Cardiac fibroblast (primary cell): ENCODE results near the gene CLIC1.

Source experiments
- DNase-seq, 2 donors: peaks; one replicate each; pipeline versions ENCODE4 v3.0.0 to v3.0.0-alpha.2; 2010; ENCODE audit warnings: low read depth in 2 of 2
- H3K4me3 ChIP-seq, 2 donors: replicated peaks in 1 of 2; 1 replicate in 1 of 2; 2 replicates in 1 of 2; pipeline ENCODE4 v1.5.1; 2011; ENCODE audit warnings: low read depth in 2 of 2, low read length in 2 of 2, mild to moderate bottlenecking in 2 of 2, moderate library complexity in 1 of 2
- TF ChIP-seq, protein P1 (sequence below): IDR thresholded peaks from one replicate; pipeline ENCODE4 v1.5.1; 2011; ENCODE audit warnings: low read depth, mild to moderate bottlenecking, low read length, inconsistent platforms

The CLIC1 gene

GRCh38 chr6:31728767-31729514, 7.4 kb downstream of the CLIC1 start, which contains the start of gene DDAH2:
TSS of gene DDAH2 (minus strand) at chr6:31729299. CDS start at chr6:31729161, 138 bp downstream.
- DNase-seq, result no peak
- H3K4me3 ChIP-seq, result peak within 1 kb of the TSS; percentile 65 to 97
- TF ChIP-seq, protein P1, sequence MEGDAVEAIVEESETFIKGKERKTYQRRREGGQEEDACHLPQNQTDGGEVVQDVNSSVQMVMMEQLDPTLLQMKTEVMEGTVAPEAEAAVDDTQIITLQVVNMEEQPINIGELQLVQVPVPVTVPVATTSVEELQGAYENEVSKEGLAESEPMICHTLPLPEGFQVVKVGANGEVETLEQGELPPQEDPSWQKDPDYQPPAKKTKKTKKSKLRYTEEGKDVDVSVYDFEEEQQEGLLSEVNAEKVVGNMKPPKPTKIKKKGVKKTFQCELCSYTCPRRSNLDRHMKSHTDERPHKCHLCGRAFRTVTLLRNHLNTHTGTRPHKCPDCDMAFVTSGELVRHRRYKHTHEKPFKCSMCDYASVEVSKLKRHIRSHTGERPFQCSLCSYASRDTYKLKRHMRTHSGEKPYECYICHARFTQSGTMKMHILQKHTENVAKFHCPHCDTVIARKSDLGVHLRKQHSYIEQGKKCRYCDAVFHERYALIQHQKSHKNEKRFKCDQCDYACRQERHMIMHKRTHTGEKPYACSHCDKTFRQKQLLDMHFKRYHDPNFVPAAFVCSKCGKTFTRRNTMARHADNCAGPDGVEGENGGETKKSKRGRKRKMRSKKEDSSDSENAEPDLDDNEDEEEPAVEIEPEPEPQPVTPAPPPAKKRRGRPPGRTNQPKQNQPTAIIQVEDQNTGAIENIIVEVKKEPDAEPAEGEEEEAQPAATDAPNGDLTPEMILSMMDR, result peak; percentile 49

DNA sequence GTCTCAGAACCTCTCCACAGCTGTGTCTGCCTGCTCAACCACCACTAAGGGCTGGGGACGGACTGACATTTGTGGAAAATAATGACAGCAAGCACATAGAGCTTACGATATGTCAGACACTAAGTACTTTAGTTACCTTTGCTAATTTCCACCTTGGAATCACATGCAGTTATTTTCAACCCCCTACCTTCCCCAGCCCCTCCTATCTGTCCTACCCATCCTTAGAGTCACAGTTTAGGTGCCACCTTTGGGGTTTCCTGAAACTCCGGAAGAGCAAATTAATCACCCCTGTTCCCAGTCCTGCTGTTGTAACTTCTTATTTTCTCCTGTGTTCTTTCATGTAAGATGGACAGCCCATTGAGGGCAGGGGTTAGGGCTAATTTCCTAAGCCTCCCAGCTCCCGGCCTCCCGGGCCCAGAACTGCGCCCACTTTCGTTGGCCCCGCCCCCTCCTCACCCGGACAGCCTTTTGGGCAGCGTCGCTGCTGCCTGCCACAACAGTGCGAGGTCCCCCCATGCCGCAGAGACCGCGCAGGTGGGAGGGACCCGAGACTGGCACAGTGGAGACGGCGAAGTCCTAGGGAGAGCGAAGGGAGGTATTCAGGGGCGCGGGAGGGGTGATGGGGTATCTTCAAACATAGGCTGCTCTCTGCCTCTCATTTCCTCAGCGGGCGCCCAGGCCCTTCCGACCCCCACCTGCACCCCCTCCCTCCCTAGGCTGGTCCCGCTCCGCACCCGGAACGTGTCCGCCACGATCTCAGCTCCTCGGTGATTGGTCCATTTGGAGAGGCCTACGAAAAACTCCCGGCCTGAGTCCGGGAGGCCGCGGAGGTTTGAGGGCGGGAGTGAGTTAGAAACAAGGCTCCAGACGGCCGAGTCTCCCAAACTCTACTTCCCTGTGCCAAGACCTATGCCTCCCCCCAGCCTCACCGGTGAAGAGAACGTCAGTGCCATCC, 8.3 kb downstream of the CLIC1 start:
- peak overlapping the region; percentile 65 to 97 for H3K4me3 ChIP-seq
- TF ChIP-seq, protein P1, result no peak
- DNase-seq, result no peak

GRCh38 chr6:31727034-31727716, 9.2 kb downstream of the CLIC1 start:
- TF ChIP-seq, protein P1, result no peak
- DNase-seq, result no peak
- no peak overlapping the region for H3K4me3 ChIP-seq

DNA sequence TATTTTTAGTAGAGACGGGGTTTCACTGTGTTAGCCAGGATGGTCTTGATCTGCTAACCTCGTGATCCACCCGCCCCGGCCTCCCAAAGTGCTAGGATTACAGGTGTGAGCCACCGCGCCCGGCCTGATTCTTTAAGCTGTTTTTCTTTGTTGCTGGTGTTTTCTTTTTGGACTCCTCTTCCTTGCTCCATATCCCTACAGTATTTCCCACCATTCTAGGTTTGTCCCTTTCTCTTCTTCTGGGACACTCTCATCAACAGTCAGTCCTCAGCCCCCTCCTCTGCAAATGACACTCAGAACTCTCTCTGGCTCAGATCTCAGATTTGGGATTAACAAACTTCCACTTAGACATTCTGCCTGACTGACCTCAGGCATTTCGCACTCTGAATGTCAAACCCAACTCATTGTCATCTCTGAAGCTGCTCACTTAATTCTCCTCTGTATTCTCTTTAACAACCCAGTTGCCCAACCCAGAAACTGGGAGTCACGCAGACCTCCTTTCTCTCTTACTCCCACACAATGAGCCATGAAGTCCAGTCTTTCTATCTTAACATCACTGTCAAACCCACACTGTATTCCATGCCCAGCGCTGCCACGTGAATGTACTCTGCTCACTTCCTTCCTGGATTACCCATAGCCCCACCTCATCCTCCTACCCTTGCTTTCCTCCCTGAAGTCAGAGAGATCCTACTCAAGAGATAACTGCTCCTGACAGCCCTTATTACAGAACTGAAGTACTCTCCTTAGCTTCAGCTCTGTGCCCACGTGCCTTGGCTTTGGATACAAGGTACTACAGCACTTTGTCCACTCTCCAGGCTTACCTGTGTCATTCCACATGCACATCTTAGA, 10.6 kb downstream of the CLIC1 start:
- DNase-seq, result peak; percentile 63 to 74
- TF ChIP-seq, protein P1, result no peak

GRCh38 chr6:31723980-31724691, 12.2 kb downstream of the CLIC1 start:
- DNase-seq, result peak in 1 of 2 donors; percentile 29
- TF ChIP-seq, protein P1, result no peak
- no peak overlapping the region for H3K4me3 ChIP-seq

More for the DNA sequence above, 10.6 kb downstream of the CLIC1 start:
- H3K4me3 ChIP-seq, result no peak overlapping the region
